Measurements from ENCODE around the gene SFSWAP.
"Not testable (repeated sequence)": the region's sequence is repeated elsewhere in the genome, so short reads cannot be mapped to it uniquely, and the experiment has no call there.

The SFSWAP gene

DNA sequence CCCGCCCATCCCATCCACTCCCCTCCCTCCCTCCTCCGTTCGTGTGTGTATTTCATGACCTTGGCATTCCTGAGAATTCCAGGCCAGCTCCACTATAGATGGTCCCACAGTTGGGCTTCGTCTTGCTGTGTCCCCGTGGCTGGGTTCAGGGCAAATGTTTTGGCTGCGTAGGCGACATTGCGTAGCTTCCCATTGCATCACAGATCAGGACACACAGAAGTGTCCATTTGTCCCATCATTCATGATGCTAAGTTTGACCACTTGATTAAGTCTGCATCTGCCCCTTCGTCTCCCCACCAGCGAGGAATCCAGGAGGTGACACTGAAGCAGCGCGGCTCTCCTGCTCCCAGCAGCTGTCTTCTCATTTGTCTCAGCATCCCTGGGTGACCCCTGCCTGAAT, 78.7 kb downstream of the SFSWAP start:
- DNase-seq (ENCODE audit: low spot score) = no peak

- no peak for DNase-seq (ENCODE audit: low spot score)
Observed at GRCh38 chr12:131793243-131794022, 82.5 kb downstream of the SFSWAP start.

GRCh38 chr12:131794061-131794460, 83.2 kb downstream of the SFSWAP start:
- no peak for DNase-seq (ENCODE audit: low spot score)

- no peak for DNase-seq (ENCODE audit: low spot score)
Observed at GRCh38 chr12:131794573-131794972, 83.7 kb downstream of the SFSWAP start.

DNA sequence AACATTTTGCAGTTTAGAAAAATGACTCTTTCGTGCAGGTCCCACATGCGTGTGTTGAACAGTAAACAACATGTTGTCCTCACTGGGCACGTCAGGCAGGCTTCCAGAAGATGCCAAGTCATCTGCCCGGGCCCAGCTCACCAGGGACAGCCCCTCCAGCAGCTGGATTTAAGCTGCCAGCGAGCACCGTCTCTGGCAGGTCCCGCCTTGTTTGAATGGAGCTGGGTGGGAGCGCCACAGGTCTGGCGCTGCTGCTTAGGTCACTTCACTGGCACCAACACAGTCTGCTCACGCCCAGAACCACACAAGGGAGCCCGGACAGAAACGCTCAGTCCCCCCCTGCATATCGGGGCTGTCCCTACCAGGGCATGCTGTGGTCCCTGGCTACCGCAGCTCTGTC, 84.2 kb downstream of the SFSWAP start:
- DNase-seq (ENCODE audit: low spot score) = no peak

GRCh38 chr12:131795690-131796410, 85.0 kb downstream of the SFSWAP start:
- no peak for DNase-seq (ENCODE audit: low spot score)

DNA sequence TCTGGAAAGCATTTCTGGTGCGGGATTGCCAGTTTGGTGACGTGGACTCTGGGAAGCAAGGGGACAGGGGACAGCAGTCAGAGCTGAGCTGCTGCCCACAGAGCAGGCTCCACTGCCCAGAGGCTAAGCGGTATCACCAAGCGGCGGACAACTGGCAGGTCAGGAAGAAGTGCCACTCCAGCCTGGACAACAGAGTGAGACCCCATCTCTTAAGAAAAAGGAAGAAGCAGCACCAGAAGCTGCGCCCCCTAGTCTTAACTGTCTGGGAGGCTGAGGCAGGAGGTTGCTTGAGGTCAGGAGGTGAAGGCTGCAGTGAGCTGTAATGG, 85.5 kb downstream of the SFSWAP start:
- DNase-seq (ENCODE audit: low spot score) = no peak

DNA sequence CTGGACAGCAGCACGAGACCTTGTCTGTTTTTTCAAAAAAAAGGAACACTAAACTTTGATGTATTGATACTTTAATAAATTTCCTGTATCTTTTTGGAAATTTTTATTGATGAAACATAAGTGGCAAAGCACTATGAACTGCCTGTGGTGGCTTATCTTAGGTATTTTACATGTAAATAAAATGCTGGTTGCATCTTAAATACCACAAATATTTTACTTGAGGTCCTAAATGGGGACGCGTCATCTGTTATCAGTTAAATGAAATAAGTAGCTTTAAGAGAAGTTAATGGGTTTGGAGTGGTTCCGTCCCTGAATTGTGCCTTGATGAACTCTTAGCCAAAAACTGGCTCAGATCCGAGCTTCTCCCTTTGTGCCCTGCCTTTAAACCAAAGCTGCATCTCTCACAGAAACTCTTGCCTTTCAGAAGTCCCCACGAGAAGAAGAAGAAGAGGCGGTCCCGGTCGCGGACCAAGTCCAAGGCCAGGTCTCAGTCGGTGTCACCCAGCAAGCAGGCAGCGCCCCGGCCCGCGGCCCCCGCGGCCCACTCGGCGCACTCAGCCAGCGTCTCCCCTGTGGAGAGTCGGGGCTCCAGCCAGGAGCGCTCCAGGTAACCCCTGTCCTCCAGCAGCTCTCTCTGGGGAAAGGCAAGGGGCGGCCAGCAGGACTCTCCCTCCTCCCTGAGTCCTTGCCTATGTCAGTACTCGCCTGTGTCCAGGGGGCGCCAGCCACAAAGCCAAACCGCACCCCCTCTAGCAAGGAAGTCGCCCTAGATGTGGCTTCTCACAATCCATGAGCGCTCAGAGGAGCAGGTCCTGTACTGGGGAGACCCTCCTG, 86.1 kb downstream of the SFSWAP start:
- no peak for DNase-seq (ENCODE audit: low spot score)

DNA sequence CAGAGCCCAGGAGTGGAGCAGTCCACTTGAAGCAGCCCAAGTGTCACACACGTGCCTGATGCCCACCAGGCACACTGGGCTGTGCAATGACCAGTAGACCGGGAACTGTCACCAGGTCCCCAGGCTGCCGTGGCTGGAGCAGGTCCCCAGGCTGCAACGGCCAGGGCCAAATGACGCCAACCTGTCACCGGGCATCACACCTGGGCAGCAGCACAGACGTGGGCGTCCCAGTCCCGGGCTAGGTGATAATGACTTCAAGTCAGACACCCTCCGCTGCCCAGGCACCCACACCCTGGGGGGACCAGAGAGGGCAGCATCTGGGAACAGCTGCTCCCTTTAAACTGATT, 86.7 kb downstream of the SFSWAP start:
- DNase-seq (ENCODE audit: low spot score) = no peak

- no peak for DNase-seq (ENCODE audit: low spot score)
Observed at GRCh38 chr12:131799195-131799594, 88.3 kb downstream of the SFSWAP start.

GRCh38 chr12:131799828-131800593, 89.1 kb downstream of the SFSWAP start:
- no peak for DNase-seq (ENCODE audit: low spot score)

DNA sequence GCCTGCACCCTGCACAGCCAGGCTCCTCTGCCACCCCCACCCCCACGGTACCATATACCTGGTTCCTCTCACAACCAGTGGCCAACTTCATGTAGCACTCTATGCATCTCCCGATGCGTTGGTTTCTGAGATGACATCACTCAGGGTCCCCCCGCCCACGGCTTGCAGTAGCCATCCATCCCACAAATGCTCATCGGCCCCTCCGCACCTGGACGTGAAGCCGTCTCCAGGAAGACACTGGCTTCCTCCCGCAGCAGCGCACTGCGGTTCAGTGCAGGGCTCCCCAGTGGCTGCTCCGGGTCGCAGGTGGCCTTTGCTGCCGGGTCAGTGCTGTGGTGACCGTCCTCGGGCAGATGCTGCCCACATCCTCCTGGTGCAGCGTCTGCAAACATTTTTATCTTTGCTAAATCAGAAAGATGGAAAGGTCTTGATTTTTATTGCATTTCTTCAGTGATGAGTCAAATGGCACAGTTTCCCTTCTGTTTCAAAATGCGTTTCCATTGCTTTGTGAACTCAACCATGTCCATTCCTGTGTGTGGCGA, 89.8 kb downstream of the SFSWAP start:
- DNase-seq (ENCODE audit: low spot score) = no peak

DNA sequence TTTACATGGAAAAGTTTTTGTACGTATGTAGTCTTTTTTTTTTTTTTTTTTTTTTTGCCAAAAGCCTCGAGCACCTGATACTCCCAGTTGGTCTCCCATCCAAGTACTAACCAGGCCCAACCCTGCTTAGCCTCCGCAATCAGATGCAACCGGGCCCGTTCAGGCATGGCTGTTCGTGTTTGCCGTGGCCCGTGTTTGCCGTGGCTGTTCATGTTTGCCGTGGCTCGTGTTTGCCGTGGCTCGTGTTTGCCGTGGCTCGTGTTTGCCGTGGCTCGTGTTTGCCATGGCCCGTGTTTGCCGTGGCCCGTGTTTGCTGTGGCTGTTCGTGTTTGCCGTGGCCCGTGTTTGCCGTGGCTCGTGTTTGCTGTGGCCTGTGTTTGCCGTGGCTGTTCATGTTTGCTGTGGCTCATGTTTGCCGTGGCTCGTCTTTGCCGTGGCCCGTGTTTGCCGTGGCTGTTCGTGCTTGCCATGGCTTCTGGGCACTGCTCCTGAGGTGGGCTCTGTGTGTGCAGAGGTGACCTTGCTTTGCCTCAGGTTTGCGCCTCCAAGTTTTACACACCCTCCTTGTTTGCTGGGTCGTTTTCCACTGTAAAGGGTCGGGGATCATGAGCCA, 90.5 kb downstream of the SFSWAP start:
- DNase-seq (ENCODE audit: low spot score) = no peak

DNA sequence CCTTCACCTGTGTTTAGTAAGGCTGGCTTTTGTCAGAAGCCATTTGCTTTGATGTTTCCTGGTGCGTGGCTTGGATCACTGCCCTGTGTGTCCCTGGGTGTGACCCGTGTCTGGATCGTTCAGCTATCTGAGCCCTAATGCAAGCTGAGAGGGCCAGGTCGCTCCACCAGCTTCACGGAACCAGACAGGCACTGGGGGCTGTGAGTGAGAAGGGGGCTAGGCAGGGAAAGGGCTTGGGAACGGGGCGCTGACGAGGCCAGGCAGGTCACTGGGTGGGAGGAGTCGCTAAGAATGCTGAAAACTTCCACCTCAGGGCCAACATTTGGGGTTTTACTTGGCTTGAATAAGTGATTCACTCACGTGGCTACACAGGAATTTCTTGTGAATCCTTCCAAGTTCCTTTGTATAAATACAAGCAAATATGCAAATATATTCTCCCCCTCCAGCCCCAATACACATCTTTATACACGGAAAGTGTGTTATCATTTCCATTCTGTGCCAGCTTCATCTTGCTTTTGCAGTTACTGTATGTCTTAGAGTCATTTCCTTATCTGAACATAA, 93.2 kb downstream of the SFSWAP start:
- no peak for DNase-seq (ENCODE audit: low spot score)

GRCh38 chr12:131805421-131805820, 94.5 kb downstream of the SFSWAP start:
- no peak for DNase-seq (ENCODE audit: low spot score)

GRCh38 chr12:131806674-131807073, 95.8 kb downstream of the SFSWAP start:
- DNase-seq (ENCODE audit: low spot score) = no peak

DNA sequence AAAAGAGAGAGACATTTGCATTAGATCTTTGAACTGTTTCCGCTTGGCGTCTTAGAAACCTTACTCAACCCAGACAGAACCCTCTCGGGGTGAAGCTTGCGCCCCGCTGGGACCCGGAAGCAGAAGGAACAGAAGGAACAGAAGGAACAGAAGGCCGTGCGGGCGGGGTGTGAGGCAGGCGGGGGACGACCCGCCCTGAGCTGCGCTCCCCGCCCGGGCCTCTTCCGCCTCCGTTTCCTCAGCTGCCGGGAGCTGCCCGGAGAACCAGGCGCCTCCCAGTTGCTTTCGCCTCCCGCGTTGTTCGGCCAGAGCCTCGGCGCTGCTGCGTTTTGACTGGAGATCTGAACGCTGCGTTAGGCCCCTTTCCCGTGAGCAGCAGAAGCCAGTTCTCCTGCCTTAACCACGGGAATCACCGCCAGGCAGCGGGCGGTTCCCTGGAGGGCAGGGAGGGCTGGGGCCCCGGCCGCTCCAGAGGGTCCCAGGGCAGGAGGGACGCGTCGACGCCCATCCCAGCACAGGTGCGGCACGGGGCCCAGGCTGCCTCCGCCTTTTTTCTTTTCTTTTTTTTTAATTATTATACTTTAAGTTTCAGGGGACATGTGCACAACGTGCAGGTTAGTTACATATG, 98.0 kb downstream of the SFSWAP start:
- no peak for DNase-seq (ENCODE audit: low spot score)

- not testable (repeated sequence) for DNase-seq (ENCODE audit: low spot score)
Observed at GRCh38 chr12:131809476-131810254, 98.8 kb downstream of the SFSWAP start.

DNA sequence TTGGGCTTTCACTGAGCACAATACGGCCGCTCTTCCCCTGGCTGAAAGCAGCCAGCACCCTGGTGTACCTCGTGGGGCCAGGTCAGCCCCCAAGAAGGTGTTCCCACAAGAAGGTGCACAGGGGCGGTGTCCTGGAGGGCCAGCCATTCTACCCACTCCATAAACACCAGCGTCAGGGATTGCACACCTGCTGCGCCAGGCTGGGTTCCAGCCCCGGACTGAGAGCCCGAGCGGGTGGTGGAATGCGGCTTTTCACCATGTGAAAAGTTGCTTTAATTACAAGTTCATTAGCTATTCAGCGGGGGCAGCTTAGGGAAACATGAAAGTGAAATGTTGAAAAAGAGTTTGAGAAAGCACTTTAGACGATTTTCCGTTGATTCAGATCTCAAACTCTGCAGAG, 99.8 kb downstream of the SFSWAP start:
- DNase-seq (ENCODE audit: low spot score) = no peak

- no peak for DNase-seq (ENCODE audit: low spot score)
Observed at GRCh38 chr12:131815131-131815530, 104.2 kb downstream of the SFSWAP start.
